NT2/D1 (cell line): ENCODE data around the gene CILP2.

ENCODE experiments used
- YY1 ChIP-seq: IDR thresholded peaks from 2 replicates; pipeline ENCODE4 v1.6.1; 2011; ENCODE audit not compliant: insufficient read length, insufficient read depth
- ZNF274 ChIP-seq: IDR thresholded peaks from 2 replicates; pipeline ENCODE4 v1.6.1; 2011; ENCODE audit warnings: mild to moderate bottlenecking, low read depth, low read length

DNA sequence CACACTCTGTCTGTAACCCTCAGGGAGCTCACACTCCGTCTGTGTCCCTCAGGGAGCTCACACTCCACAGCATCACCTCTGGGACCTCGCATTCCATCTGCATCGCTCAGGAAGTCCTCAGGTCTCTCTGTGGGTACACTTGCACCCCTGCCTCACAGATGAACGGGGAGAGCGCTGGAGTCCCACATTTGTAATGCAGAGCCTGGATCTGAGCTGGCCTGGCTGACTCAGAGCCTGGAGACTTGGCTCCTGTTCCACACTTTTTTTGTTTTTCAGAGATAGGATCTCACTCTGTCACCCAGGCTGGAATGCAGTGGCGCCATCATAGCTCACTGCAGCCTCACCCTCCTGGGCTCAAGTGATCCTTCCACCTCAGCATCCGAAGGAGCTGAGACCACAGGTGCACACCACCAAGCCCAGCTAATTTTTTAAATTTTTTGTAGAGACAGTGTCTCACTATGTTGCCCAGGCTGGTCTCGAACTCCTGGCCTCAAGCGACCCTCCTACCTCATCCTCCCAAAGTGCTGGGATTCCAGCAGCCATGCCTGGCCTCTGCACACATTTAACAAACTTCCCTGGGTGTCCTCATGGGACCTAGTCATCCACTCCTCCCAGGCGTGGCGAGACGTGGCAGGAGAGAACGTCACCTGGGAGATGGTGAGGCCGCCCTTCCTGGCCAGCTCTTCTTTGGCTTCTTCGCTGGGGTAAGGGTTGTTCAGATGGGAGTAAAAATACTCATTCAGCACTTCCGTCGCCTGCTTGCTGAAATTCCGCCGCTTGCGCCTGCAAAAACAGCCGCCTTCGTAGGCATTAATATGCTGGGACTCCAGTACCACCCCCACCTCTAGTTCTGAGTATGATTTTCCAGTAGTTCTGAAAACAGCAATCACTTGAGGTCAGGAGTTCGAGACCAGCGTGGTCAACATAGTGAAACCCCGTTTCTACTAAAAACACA lies 31.0 kb downstream of the CILP2 start:
- TF ChIP-seq ZNF274 = no peak
- no peak for TF ChIP-seq YY1
